CD4-positive, alpha-beta T cell treated with Interleukin-1 beta for 1 hour (primary cell): ENCODE measurements around the gene PLA2G2A.
"Not testable (repeated sequence)": the region's sequence is repeated elsewhere in the genome, so short reads cannot be mapped to it uniquely, and the experiment has no call there.

Source experiments
- DNase-seq, 2 donors: peaks; one replicate each; pipeline ENCODE4 v3.0.0-alpha.2; 2020 to 2022

Gene PLA2G2A

GRCh38 chr1:19971664-19972063 is 7.8 kb downstream of the PLA2G2A start:
- DNase-seq, result no peak

- no peak for DNase-seq
Measured at GRCh38 chr1:19969898-19970660, 9.3 kb downstream of the PLA2G2A start.

GRCh38 chr1:19967808-19968207 is 11.6 kb downstream of the PLA2G2A start:
- DNase-seq, result no peak

GRCh38 chr1:19964542-19964941 is 14.9 kb downstream of the PLA2G2A start:
- no peak for DNase-seq

- no peak for DNase-seq
Measured at GRCh38 chr1:19963636-19964035, 15.8 kb downstream of the PLA2G2A start.

GRCh38 chr1:19960591-19960990 is 18.8 kb downstream of the PLA2G2A start:
- no peak for DNase-seq

GRCh38 chr1:19957779-19958178 is 21.6 kb downstream of the PLA2G2A start:
- DNase-seq, result no peak

- no peak for DNase-seq
Measured at GRCh38 chr1:19955534-19956170, 23.8 kb downstream of the PLA2G2A start.

- no peak for DNase-seq
Measured at GRCh38 chr1:19954059-19954458, 25.4 kb downstream of the PLA2G2A start.

- DNase-seq, result no peak
Measured at GRCh38 chr1:19949016-19949415, 30.4 kb downstream of the PLA2G2A start.

- no peak for DNase-seq
Measured at GRCh38 chr1:19946971-19947370, 32.4 kb downstream of the PLA2G2A start.

GRCh38 chr1:19946331-19946751 is 33.1 kb downstream of the PLA2G2A start:
- no peak for DNase-seq

GRCh38 chr1:19945914-19946313 is 33.5 kb downstream of the PLA2G2A start:
- no peak for DNase-seq

- no peak for DNase-seq
Measured at GRCh38 chr1:19942657-19943056, 36.8 kb downstream of the PLA2G2A start.

- DNase-seq, result no peak
Measured at GRCh38 chr1:19942088-19942487, 37.3 kb downstream of the PLA2G2A start.

- DNase-seq, result no peak
Measured at GRCh38 chr1:19941206-19941568, 38.2 kb downstream of the PLA2G2A start.

GRCh38 chr1:19940486-19941205 is 38.8 kb downstream of the PLA2G2A start:
- no peak for DNase-seq

GRCh38 chr1:19938472-19938871 is 40.9 kb downstream of the PLA2G2A start:
- no peak for DNase-seq

- DNase-seq, result no peak
Measured at GRCh38 chr1:19936061-19936750, 43.2 kb downstream of the PLA2G2A start.

- no peak for DNase-seq
Measured at GRCh38 chr1:19934336-19934735, 45.1 kb downstream of the PLA2G2A start.

- no peak for DNase-seq
Measured at GRCh38 chr1:19932866-19933265, 46.6 kb downstream of the PLA2G2A start.

GRCh38 chr1:19927130-19927421 is 52.3 kb downstream of the PLA2G2A start:
- DNase-seq, result not testable (repeated sequence)

GRCh38 chr1:19926296-19927129 is 52.9 kb downstream of the PLA2G2A start:
- DNase-seq, result no peak
